ENCODE measurements around the gene ZNF621.
"Not testable (repeated sequence)": the region's sequence is repeated elsewhere in the genome, so short reads cannot be mapped to it uniquely, and the experiment has no call there.

- TF ChIP-seq POLR2A, CTCF (IDR thresholded peaks at IDR 0.05): not testable (repeated sequence)
Observed at GRCh38 chr3:40562482-40562881, 37.7 kb downstream of the ZNF621 start.
